HCT116 (cell line): ENCODE measurements around the gene TSPAN6.

ENCODE experiments used
- CEBPB ChIP-seq: IDR thresholded peaks from 2 replicates; pipeline ENCODE4 v1.6.1; 2012; ENCODE audit warnings: low read depth
- CTCF ChIP-seq, 3 experiments: fragments of 200-600 bp in 1 of 3; sonication (generic) in 1 of 3; IDR thresholded peaks in 2 of 3; conservative IDR thresholded peaks in 1 of 3; 2 replicates each; pipeline ENCODE4 v1.5.1; 2012 to 2017; ENCODE audit warnings: low read depth in 2 of 3, low read length in 2 of 3, antibody characterized with exemption in 1 of 3, borderline replicate concordance in 1 of 3, control low read depth in 1 of 3, mild to moderate bottlenecking in 1 of 3, mixed read lengths in 1 of 3, mixed run types in 1 of 3, moderate library complexity in 1 of 3; ENCODE audit not compliant: insufficient read depth in 1 of 3
- EZH2phosphoT487 ChIP-seq: fragments of 200-600 bp; IDR thresholded peaks from 2 replicates; pipeline ENCODE4 v1.6.1; 2018; ENCODE audit warnings: antibody characterized with exemption, borderline replicate concordance
- MAX ChIP-seq: IDR thresholded peaks from 2 replicates; pipeline ENCODE4 v1.6.1; 2012
- POLR2A ChIP-seq: IDR thresholded peaks from 2 replicates; pipeline ENCODE4 v1.7.0; 2011; ENCODE audit warnings: borderline replicate concordance; ENCODE audit not compliant: insufficient read depth, insufficient read length; ENCODE audit errors: extremely low read depth
- POLR2AphosphoS5 ChIP-seq: IDR thresholded peaks from 2 replicates; pipeline ENCODE4 v1.6.1; 2011; ENCODE audit warnings: mild to moderate bottlenecking, low read depth, low read length, moderate library complexity
- REST ChIP-seq: IDR thresholded peaks from 2 replicates; pipeline ENCODE4 v1.6.1; 2012; ENCODE audit warnings: low read depth
- SRF ChIP-seq: IDR thresholded peaks from 2 replicates; pipeline ENCODE4 v1.6.1; 2012; ENCODE audit warnings: low read depth
- YY1 ChIP-seq: IDR thresholded peaks from 2 replicates; pipeline ENCODE4 v1.6.1; 2011; ENCODE audit warnings: low read length, low read depth, moderate library complexity, mild to moderate bottlenecking; ENCODE audit not compliant: insufficient replicate concordance; ENCODE audit errors: extremely low read depth
- ZFX ChIP-seq: fragments of 450-650 bp; IDR thresholded peaks from 2 replicates; pipeline ENCODE4 v1.6.1; 2017

GRCh38 chrX:100682939-100683338 lies 46.3 kb upstream of the TSPAN6 start:
- TF ChIP-seq EZH2phosphoT487 (no peak), CTCF (IDR thresholded peaks at IDR 0.05 in 2 of 3, conservative IDR thresholded peaks at IDR 0.05 in 1 of 3; ENCODE audit: borderline replicate concordance in 1 of 3, insufficient read depth in 1 of 3, low read depth in 2 of 3, low read length in 2 of 3) (no peak), ZFX (no peak), POLR2A (no peak), YY1 (no peak), MAX (no peak), POLR2AphosphoS5 (no peak), REST (no peak), SRF (no peak), CEBPB (no peak)
